Common myeloid progenitor, CD34-positive (primary cell): ENCODE measurements around the gene HCFC2.
A peak's percentile ranks its signal among the peaks of the same experiment; 100 is the strongest.

Experiments used
- CTCF ChIA-PET: fragments of 350-600 bp; sonication (Branson Sonifier 250); formaldehyde crosslinking; loops from one replicate; lab custom pipeline; 2021; ENCODE audit warnings: antibody characterized with exemption; lab: Charles Lee
- POLR2A ChIA-PET: fragments of 350-600 bp; sonication (Branson Sonifier 250); formaldehyde crosslinking; loops from one replicate; lab custom pipeline; 2021; ENCODE audit warnings: antibody characterized with exemption; lab: Charles Lee
- DNase-seq, 3 donors: peaks; one replicate each; pipeline versions ENCODE4 v3.0.0 to v3.0.0-alpha.2; 2013
- H3K27ac ChIP-seq, 2 experiments: 1 replicate in 1 of 2; 2 replicates in 1 of 2; pipeline ENCODE4 v1.7.0; 2013; ENCODE audit warnings: inconsistent platforms in 2 of 2, low read length in 2 of 2, mild to moderate bottlenecking in 2 of 2, low read depth in 1 of 2, moderate library complexity in 1 of 2; ENCODE audit not compliant: severe bottlenecking in 2 of 2, insufficient read depth in 1 of 2, poor library complexity in 1 of 2
- H3K27me3 ChIP-seq, 5 experiments: replicated peaks in 2 of 5; 1 replicate in 3 of 5; 2 replicates in 2 of 5; pipeline versions ENCODE4 v1.6.1 to v1.7.0; 2013; ENCODE audit warnings: low read length in 4 of 5, mild to moderate bottlenecking in 2 of 5, moderate library complexity in 2 of 5, inconsistent platforms in 1 of 5; ENCODE audit not compliant: insufficient read depth in 5 of 5, control insufficient read depth in 4 of 5
- H3K36me3 ChIP-seq, 4 experiments: 1 replicate in 2 of 4; 2 replicates in 2 of 4; pipeline versions ENCODE4 v1.6.1 to v1.7.0; 2013; ENCODE audit warnings: low read length in 3 of 4, control low read depth in 1 of 4, mild to moderate bottlenecking in 1 of 4; ENCODE audit not compliant: control insufficient read depth in 4 of 4, insufficient read depth in 4 of 4
- H3K4me1 ChIP-seq, 4 experiments: 1 replicate in 3 of 4; 2 replicates in 1 of 4; pipeline versions ENCODE4 v1.6.1 to v1.7.1; 2013; ENCODE audit warnings: low read length in 3 of 4, mild to moderate bottlenecking in 3 of 4, control low read depth in 1 of 4, inconsistent platforms in 1 of 4, moderate library complexity in 1 of 4; ENCODE audit not compliant: control insufficient read depth in 4 of 4, insufficient read depth in 4 of 4; ENCODE audit errors: control extremely low read depth in 1 of 4
- H3K4me3 ChIP-seq, 7 experiments: 1 replicate in 4 of 7; 2 replicates in 3 of 7; pipeline versions ENCODE4 v1.5.1 to v1.7.0; 2013; ENCODE audit warnings: mild to moderate bottlenecking in 7 of 7, low read length in 6 of 7, moderate library complexity in 6 of 7, inconsistent platforms in 2 of 7, low read depth in 2 of 7, control low read depth in 1 of 7; ENCODE audit not compliant: insufficient read depth in 4 of 7, control insufficient read depth in 1 of 7; ENCODE audit errors: extremely low read depth in 1 of 7
- H3K9me3 ChIP-seq, 5 experiments: 1 replicate in 4 of 5; 2 replicates in 1 of 5; pipeline versions ENCODE4 v1.6.1 to v1.7.1; 2013; ENCODE audit warnings: low read length in 4 of 5, mild to moderate bottlenecking in 2 of 5, inconsistent platforms in 1 of 5, low read depth in 1 of 5, moderate library complexity in 1 of 5; ENCODE audit not compliant: control insufficient read depth in 4 of 5, insufficient read depth in 2 of 5; ENCODE audit errors: control extremely low read depth in 1 of 5
- WGBS: methylation state at CpG from one replicate; pipeline ENCODE4 v1.1.5; 2013; ENCODE audit not compliant: insufficient coverage; 5-methylcytosine and 5-hydroxymethylcytosine counted together

The HCFC2 gene

GRCh38 chr12:104136577-104136976 is 72.2 kb downstream of the HCFC2 start:
- H3K4me3 ChIP-seq: peak overlapping the region in 6 of 7 experiments; percentile 71 to 92 (median 78)
- H3K9me3 ChIP-seq: no peaks in the 10 kb centered on the region
- no peaks in the 10 kb centered on the region for H3K27me3 ChIP-seq
- peak overlapping the region in 1 of 2 experiments; percentile 90 for H3K27ac ChIP-seq
- ChIA-PET CTCF (no interaction called here), POLR2A (interaction anchor here (2.9 kb wide), 1 partner anchor 207 kb away, joined by 11 read pairs; the partner anchor contains the start of gene HSP90B1)
- peaks cover 8 to 41% (median 23%) of the 10 kb centered on the region in 4 experiments for H3K4me1 ChIP-seq
- H3K36me3 ChIP-seq: peaks cover 2 to 22% (median 14%) of the 10 kb centered on the region in 4 experiments
- peak in 1 of 3 donors; percentile 2 for DNase-seq

DNA sequence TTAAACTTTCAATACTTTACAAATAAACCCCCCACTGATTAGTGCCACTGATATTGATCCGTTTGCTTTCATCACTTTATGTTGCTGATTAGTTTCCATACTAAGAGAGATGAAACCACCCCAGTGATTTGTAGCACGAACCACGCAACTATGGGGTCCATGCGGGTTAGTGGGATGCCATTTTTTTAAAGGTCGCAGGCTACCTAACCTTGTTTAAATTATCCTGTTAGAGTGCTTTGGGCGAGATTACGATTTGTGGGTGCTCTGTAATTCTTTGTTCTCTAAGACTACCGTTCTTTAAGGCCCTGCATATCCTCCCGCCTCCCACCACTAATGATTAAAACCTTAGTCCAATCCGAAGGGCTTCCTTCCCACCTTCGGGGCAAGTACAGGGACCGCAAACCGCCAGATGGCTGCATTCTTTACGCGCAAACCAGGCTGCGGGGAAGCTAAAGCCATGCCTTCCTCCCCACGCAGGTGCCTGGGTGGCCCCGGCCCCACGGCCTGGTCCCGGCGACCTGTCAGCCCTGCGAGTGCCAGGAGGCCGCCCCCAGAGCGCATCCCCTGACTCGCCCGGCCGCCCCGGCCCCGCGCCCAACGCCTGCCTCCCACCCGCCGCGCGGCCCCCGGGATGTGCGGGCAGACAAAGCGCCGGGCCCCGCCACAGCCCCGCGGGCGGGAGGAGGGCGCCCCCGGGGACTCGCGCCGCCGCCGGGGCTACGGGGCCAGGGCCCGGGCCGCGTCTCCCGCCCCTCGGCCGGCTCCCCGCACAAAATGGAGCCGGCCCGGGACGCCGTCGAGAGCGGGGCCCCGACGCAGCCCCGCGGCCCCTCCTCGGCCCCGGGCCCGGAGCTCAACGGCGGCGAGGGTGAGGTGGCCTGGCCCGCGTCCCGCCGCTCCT is 72.9 kb downstream of the HCFC2 start:
- peak; percentile 66 to 85 (median 81) for DNase-seq
- H3K4me1 ChIP-seq: peaks cover 8 to 41% (median 23%) of the 10 kb centered on the region in 4 experiments
- peaks cover 2 to 15% (median 9%) of the 10 kb centered on the region in 4 experiments for H3K36me3 ChIP-seq
- peak overlapping the region; percentile 65 to 90 for H3K27ac ChIP-seq
- CTCF ChIA-PET: interaction anchor here (1.2 to 1.9 kb wide), 2 partner anchors 16 to 28 kb away, joined by 4 to 6 read pairs; no protein-coding TSS in a partner anchor
- WGBS: under 1% methylated on average over 55 of the region's 78 CpGs
- POLR2A ChIA-PET: interaction anchor here (0.7 to 2.9 kb wide), 3 partner anchors 16 to 208 kb away, joined by 4 to 11 read pairs (median 4); partner anchors contain the start of gene HSP90B1
- H3K9me3 ChIP-seq: no peaks in the 10 kb centered on the region
- H3K4me3 ChIP-seq: peak overlapping the region; percentile 66 to 92 (median 77)
- no peaks in the 10 kb centered on the region for H3K27me3 ChIP-seq

DNA sequence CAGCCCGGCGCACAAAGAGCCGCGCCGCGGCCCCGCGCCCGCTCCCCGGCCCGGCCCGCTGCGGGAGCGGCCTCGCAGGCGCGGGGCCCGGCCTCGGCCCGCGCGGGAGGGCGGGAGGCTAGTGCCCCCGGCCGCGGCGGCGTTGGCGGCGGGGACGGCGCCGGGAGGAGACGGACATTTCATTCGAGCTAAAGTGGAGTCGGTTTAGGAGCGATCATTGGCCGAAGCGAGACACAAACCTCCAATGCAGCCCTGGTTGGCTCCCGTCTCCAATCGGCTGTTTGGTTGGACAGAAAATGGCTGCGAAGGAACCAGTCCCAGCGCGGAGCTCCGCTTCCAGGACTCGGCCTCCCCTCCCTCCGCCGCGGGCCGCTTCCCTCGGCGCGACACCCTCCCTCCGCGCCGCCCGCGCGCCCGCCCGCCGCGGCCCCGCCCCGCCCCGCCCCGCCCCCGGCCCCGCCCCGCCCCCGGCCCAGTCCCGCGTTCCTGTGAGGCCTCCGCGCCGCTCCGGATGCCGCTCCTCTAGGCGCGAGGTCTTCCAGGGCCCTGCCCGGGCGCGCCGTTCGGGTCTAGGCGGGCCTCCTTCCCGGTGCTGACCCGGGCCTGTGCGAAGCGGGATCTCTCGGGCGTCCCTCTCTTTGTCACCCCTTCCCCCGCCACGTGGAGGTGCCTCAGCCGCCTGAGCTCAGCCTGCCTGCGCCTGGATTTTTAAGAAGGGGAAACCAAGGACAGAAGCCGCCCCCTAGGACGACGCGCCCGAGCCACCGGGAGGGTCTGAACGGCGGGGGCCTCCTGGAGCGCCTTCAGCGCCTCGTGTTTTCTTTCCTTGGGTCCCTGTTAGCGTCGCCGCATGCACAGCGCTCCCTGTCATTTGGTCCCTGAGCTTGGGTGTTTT is 73.8 kb downstream of the HCFC2 start, which contains the start of gene NFYB:
Gene NFYB, minus strand, starts transcription at position 309 of the 895 bp plus-strand sequence. CDS start 2,757 bp downstream, outside the sequence.
- peak within 1 kb of the TSS; percentile 65 to 90 for H3K27ac ChIP-seq
- H3K27me3 ChIP-seq: no peaks in the 10 kb centered on the region
- no peaks in the 10 kb centered on the region for H3K9me3 ChIP-seq
- DNase-seq: peak; percentile 95 to 99 (median 99)
- H3K4me1 ChIP-seq: peaks cover 8 to 40% (median 23%) of the 10 kb centered on the region in 4 experiments
- H3K4me3 ChIP-seq: peak within 1 kb of the TSS; percentile 66 to 92 (median 77)
- CTCF ChIA-PET: interaction anchor here (0.6 to 1.9 kb wide), 3 partner anchors 15 to 62 kb away, joined by 3 to 6 read pairs (median 4); no protein-coding TSS in a partner anchor
- peaks cover 0 to 8% (median 5%) of the 10 kb centered on the region in 4 experiments for H3K36me3 ChIP-seq
- POLR2A ChIA-PET: interaction anchor here (0.7 to 2.9 kb wide), 3 partner anchors 16 to 209 kb away, joined by 4 to 11 read pairs (median 4); partner anchors contain the start of gene HSP90B1
- 5% methylated on average over 77 of the region's 111 CpGs for WGBS

DNA sequence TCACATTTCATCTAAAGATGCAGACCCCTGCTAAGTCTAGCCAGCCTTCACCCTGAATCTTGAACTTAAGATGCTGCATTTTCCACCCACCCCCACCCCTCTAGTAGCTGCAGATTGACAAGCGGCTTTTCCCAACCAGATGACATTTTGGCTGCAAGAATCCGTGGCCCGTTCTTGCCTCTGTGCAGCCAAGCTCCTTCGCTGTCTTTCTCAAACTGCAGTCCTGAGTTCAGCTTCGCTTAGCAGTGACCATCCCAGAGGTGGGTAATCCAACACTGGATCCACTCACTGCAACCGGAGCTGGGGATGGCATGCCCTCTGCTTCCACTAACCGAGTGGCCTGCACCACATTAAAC is 74.4 kb downstream of the HCFC2 start:
- WGBS: 100% methylated on average over 4 of the region's 7 CpGs
- CTCF ChIA-PET: interaction anchor here (0.6 to 1.9 kb wide), 4 partner anchors 15 to 63 kb away, joined by 3 to 6 read pairs (median 4); no protein-coding TSS in a partner anchor
- H3K27ac ChIP-seq: no peak overlapping the region
- no peaks in the 10 kb centered on the region for H3K27me3 ChIP-seq
- H3K4me3 ChIP-seq: peak overlapping the region in 4 of 7 experiments; percentile 27 to 75 (median 62)
- H3K9me3 ChIP-seq: no peaks in the 10 kb centered on the region
- no peak for DNase-seq
- peaks cover 0 to 7% (median 4%) of the 10 kb centered on the region in 4 experiments for H3K36me3 ChIP-seq
- H3K4me1 ChIP-seq: peaks cover 6 to 33% (median 19%) of the 10 kb centered on the region in 4 experiments
- POLR2A ChIA-PET: interaction anchor here (0.6 to 2.9 kb wide), 2 partner anchors 39 to 209 kb away, joined by 3 to 11 read pairs; partner anchors contain the start of gene HSP90B1

DNA sequence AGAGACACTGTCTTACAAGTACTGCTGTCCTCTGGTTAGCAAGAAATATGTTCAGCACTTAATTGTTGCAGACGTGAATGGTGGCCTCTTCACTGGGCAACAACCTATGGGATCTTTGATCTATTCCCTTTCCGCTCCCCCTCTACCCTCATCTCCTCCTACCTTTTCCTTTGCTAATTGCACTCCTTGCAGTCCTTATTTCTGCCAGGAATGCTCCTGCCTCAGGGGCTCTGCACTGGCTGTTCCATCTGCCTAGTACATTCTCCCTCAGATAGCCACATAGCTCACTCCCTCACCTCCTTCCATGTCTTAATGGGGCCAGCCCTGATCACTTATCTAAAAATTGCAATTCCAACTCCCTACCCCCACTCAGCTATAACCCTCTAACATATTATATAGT is 78.2 kb downstream of the HCFC2 start:
- ChIA-PET POLR2A (no interaction called here), CTCF (no interaction called here)
- WGBS: 100% methylated on average over 2 of the region's 2 CpGs
- peaks cover 0 to 8% (median 7%) of the 10 kb centered on the region in 4 experiments for H3K4me1 ChIP-seq
- no peaks in the 10 kb centered on the region for H3K36me3 ChIP-seq
- H3K9me3 ChIP-seq: peaks cover 0 to 2% (median 0%) of the 10 kb centered on the region in 5 experiments
- DNase-seq: no peak
- no peak overlapping the region for H3K27ac ChIP-seq
- H3K4me3 ChIP-seq: no peak overlapping the region
- no peaks in the 10 kb centered on the region for H3K27me3 ChIP-seq

- no peak overlapping the region for H3K4me3 ChIP-seq
- ChIA-PET CTCF (no interaction called here), POLR2A (no interaction called here)
- H3K36me3 ChIP-seq: no peaks in the 10 kb centered on the region
- H3K27ac ChIP-seq: no peak overlapping the region
- peaks cover 0 to 8% (median 7%) of the 10 kb centered on the region in 4 experiments for H3K4me1 ChIP-seq
- DNase-seq: no peak
- H3K27me3 ChIP-seq: no peaks in the 10 kb centered on the region
- H3K9me3 ChIP-seq: peaks cover 0 to 2% (median 0%) of the 10 kb centered on the region in 5 experiments
Measured at GRCh38 chr12:104143002-104143401, 78.7 kb downstream of the HCFC2 start.
